GM18951 (cell line): Measurements from ENCODE around the gene NDOR1.

Source experiments
- POLR2A ChIP-seq: IDR thresholded peaks from 4 replicates; pipeline ENCODE4 v1.6.1; 2011; ENCODE audit warnings: mild to moderate bottlenecking; ENCODE audit not compliant: insufficient read length, insufficient read depth; ENCODE audit errors: extremely low read depth
- in situ Hi-C: fragments of 300-500 bp; cut with MboI; formaldehyde crosslinking; loops from one replicate; pipeline ENCODE4 v1.12.0; 2022; ENCODE audit warnings: low sequenced_read_pairs, mixed read lengths, inconsistent platforms; ENCODE audit not compliant: unreplicated experiment

The NDOR1 gene

GRCh38 chr9:137202966-137203365 lies 2.5 kb upstream of the NDOR1 start:
- in situ Hi-C loops: no loop called here
- no peak for TF ChIP-seq POLR2A

- in situ Hi-C loops: no loop called here
- TF ChIP-seq POLR2A: no peak
Measured at GRCh38 chr9:137204731-137205125, 772 bp upstream of the NDOR1 start.

GRCh38 chr9:137206602-137207001 lies 1.1 kb downstream of the NDOR1 start:
- in situ Hi-C loops: no loop called here
- no peak for TF ChIP-seq POLR2A

- TF ChIP-seq POLR2A: no peak
- in situ Hi-C loops: no loop called here
Measured at GRCh38 chr9:137211532-137211931, 6.0 kb downstream of the NDOR1 start.

- in situ Hi-C loops: no loop called here
- no peak for TF ChIP-seq POLR2A
Measured at GRCh38 chr9:137212520-137212919, 7.0 kb downstream of the NDOR1 start.

GRCh38 chr9:137213160-137214060 lies 7.9 kb downstream of the NDOR1 start:
- in situ Hi-C loops: no loop called here
- TF ChIP-seq POLR2A: no peak

GRCh38 chr9:137214620-137215019 lies 9.1 kb downstream of the NDOR1 start:
- TF ChIP-seq POLR2A: no peak
- in situ Hi-C loops: no loop called here

GRCh38 chr9:137215196-137215986 lies 9.9 kb downstream of the NDOR1 start:
- in situ Hi-C loops: no loop called here
- no peak for TF ChIP-seq POLR2A

- in situ Hi-C loops: no loop called here
Measured at GRCh38 chr9:137216188-137216965, 10.9 kb downstream of the NDOR1 start.

GRCh38 chr9:137217276-137218211 lies 12.0 kb downstream of the NDOR1 start:
- TF ChIP-seq POLR2A: no peak

More at GRCh38 chr9:137216188-137216965, 10.9 kb downstream of the NDOR1 start:
- no peak for TF ChIP-seq POLR2A

GRCh38 chr9:137218212-137218753 lies 12.8 kb downstream of the NDOR1 start:
- in situ Hi-C loops: no loop called here
- no peak for TF ChIP-seq POLR2A

More at GRCh38 chr9:137217276-137218211, 12.0 kb downstream of the NDOR1 start:
- in situ Hi-C loops: no loop called here
